Peyer's patch (tissue), 4 donors: ENCODE results near the gene APBA1. TPM values are rescaled to one million over a fixed set of nuclear protein-coding genes. Genes with fewer than 3 reads are reported as not detected.

ENCODE experiments used
- DNase-seq, 3 donors: peaks; one replicate each; pipeline ENCODE4 v3.0.0-alpha.2; 2017 to 2019
- H3K27ac ChIP-seq, 4 donors: fragments of 200-600 bp; sonication (generic); one replicate each; pipeline ENCODE4 v1.5.1; 2016 to 2019
- H3K27me3 ChIP-seq, 2 donors: fragments of 200-600 bp; sonication (generic); one replicate each; pipeline ENCODE4 v1.5.1; 2019
- H3K36me3 ChIP-seq, 3 donors: fragments of 200-600 bp; sonication (generic); one replicate each; pipeline ENCODE4 v1.5.1; 2016 to 2019
- H3K4me1 ChIP-seq, 4 donors: fragments of 200-600 bp; sonication (generic); one replicate each; pipeline ENCODE4 v1.5.1; 2016 to 2019
- H3K4me3 ChIP-seq, 4 donors: fragments of 200-600 bp; sonication (generic); 1 replicate in 3 of 4; 2 replicates in 1 of 4; pipeline ENCODE4 v1.5.1; 2016 to 2019; ENCODE audit warnings: mild to moderate bottlenecking in 1 of 4
- H3K9me3 ChIP-seq, 4 donors: fragments of 200-600 bp; sonication (generic); one replicate each; pipeline ENCODE4 v1.5.1; 2016 to 2019; ENCODE audit warnings: mild to moderate bottlenecking in 1 of 4
- CTCF ChIP-seq, 6 experiments: fragments of 450-650 bp in 4 of 6; fragments of 200-600 bp in 2 of 6; sonication (generic) in 1 of 6; IDR thresholded peaks; one replicate each; pipeline ENCODE4 v1.5.1; 2017 to 2019; ENCODE audit warnings: antibody characterized with exemption in 6 of 6, mild to moderate bottlenecking in 3 of 6, moderate library complexity in 1 of 6
- POLR2A ChIP-seq, 2 donors: fragments of 450-650 bp; IDR thresholded peaks; one replicate each; pipeline ENCODE4 v1.5.1; 2017; ENCODE audit warnings: antibody characterized with exemption in 2 of 2, mild to moderate bottlenecking in 2 of 2, moderate library complexity in 2 of 2
- total RNA-seq, 4 donors: library from RNA; depleted of rRNA; stranded (reverse); fragments of >200 nt; gene quantifications; one replicate each; pipeline ENCODE4 v1.1.0, GENCODE V29; 2016

The APBA1 gene
- total RNA-seq, 4 donors from 2014 or later = 0.88 to 14.9 (median 3.9) TPM

DNA sequence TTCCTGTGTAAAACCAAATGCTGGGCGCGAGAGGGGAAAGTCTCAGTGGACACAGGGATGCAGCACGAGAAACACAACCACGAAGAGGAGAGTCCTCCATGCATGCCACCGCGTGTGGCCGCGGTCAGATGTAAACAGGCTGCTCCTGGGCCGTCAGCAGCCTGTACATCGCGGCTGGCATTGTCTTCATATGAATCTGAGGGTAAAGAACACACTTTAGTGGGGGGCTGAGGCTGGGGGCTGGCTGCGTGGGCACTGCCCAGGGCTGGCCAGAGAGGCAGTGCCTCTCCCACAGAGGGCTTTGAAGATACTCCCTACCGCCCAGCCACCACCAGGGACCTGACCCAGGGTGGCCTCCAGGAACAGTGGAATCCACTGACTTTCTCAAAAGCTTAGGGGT is 241.0 kb downstream of the APBA1 start:
- no peaks in the 10 kb centered on the region for H3K9me3 ChIP-seq
- no peaks in the 10 kb centered on the region for H3K4me1 ChIP-seq
- H3K27ac ChIP-seq = no peak overlapping the region
- no peaks in the 10 kb centered on the region for H3K36me3 ChIP-seq
- H3K27me3 ChIP-seq = no peaks in the 10 kb centered on the region
- H3K4me3 ChIP-seq = no peak overlapping the region
- DNase-seq = no peak
- TF ChIP-seq POLR2A (IDR thresholded peaks at IDR 0.05) (no peak), CTCF (IDR thresholded peaks at IDR 0.05) (no peak)

GRCh38 chr9:69430206-69430605 is 242.0 kb downstream of the APBA1 start:
- no peaks in the 10 kb centered on the region for H3K9me3 ChIP-seq
- H3K4me1 ChIP-seq = no peaks in the 10 kb centered on the region
- no peak overlapping the region for H3K4me3 ChIP-seq
- no peaks in the 10 kb centered on the region for H3K27me3 ChIP-seq
- no peak for TF ChIP-seq CTCF (IDR thresholded peaks at IDR 0.05)
- TF ChIP-seq POLR2A (IDR thresholded peaks at IDR 0.05) = no peak
- no peak for DNase-seq
- H3K27ac ChIP-seq = no peak overlapping the region
- no peaks in the 10 kb centered on the region for H3K36me3 ChIP-seq

DNA sequence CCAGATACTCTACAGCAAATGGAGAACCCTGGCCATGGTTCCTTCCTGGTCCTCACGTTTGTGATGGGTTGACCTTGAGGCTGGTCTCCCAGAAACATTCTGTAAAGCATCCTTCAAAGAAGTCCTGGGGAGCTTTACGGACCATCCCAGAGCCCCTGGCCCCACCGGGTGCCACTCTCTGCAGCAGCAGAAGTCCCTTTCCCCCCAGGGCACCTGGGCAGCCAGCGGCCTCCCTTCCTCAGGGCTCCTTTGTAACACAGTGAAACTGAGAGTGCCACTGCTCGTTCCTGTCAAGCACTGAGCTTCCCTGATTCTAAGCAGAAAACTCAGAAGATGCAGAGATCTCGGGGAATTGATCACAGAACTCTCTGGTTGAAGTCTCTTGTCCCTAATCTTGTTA is 242.9 kb downstream of the APBA1 start:
- no peak for DNase-seq
- H3K4me1 ChIP-seq = no peaks in the 10 kb centered on the region
- no peak overlapping the region for H3K4me3 ChIP-seq
- TF ChIP-seq CTCF (IDR thresholded peaks at IDR 0.05) = no peak
- TF ChIP-seq POLR2A (IDR thresholded peaks at IDR 0.05) = no peak
- no peak overlapping the region for H3K27ac ChIP-seq
- H3K36me3 ChIP-seq = no peaks in the 10 kb centered on the region
- H3K9me3 ChIP-seq = no peaks in the 10 kb centered on the region
- H3K27me3 ChIP-seq = no peaks in the 10 kb centered on the region

- Histone ChIP-seq H3K4me3 (no peak overlapping the region), H3K27me3 (no peaks in the 10 kb centered on the region), H3K36me3 (no peaks in the 10 kb centered on the region)
These were observed 244.0 kb downstream of the APBA1 start for GRCh38 chr9:69428017-69428785.

DNA sequence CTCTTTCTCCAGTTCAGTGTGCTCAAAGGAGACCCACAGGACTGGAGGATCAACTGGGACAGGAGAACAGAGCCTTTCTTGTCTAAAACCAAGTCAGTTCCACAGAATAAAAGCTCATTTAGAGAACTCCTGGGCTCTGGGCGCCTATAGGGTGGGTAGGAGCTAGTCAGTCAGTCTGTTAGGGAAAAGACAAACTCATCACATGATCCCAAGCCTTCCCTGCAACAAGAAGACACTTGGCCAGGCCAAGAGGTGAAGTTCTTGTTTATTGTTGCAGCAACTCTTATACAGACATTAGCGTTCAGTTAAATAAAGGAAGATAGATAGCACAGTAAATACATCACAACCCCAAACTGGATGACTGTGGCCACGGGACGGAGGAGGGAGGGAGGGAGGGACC is 244.9 kb downstream of the APBA1 start:
- no peaks in the 10 kb centered on the region for H3K36me3 ChIP-seq
- no peak overlapping the region for H3K27ac ChIP-seq

More at GRCh38 chr9:69428017-69428785, 244.0 kb downstream of the APBA1 start:
- H3K27ac ChIP-seq = no peak overlapping the region
- no peaks in the 10 kb centered on the region for H3K4me1 ChIP-seq
- H3K9me3 ChIP-seq = no peaks in the 10 kb centered on the region
- DNase-seq = no peak
- no peak for TF ChIP-seq CTCF (IDR thresholded peaks at IDR 0.05)
- no peak for TF ChIP-seq POLR2A (IDR thresholded peaks at IDR 0.05)

More for the DNA sequence above, 244.9 kb downstream of the APBA1 start:
- DNase-seq = no peak
- Histone ChIP-seq H3K4me3 (no peak overlapping the region), H3K9me3 (no peaks in the 10 kb centered on the region), H3K27me3 (no peaks in the 10 kb centered on the region), H3K4me1 (no peaks in the 10 kb centered on the region)
- TF ChIP-seq CTCF (IDR thresholded peaks at IDR 0.05) = no peak
- no peak for TF ChIP-seq POLR2A (IDR thresholded peaks at IDR 0.05)
